Activated T-helper 2 cell treated with anti-CD3 and anti-CD28 coated beads, Interferon-gamma antibody, Interleukin-2, Interleukin-4, amounts not matched to agents 10 μg/mL and 5 μg/mL and 100 μg/mL, durations not matched to agents 14 hours and 24 hours and 36 hours (primary cell): ENCODE data around the gene BACH1. TPM values are rescaled to one million over a fixed set of nuclear protein-coding genes. Genes with fewer than 3 reads are reported as not detected.

Source experiments
- DNase-seq: peaks from one replicate; pipeline ENCODE4 v3.0.0; 2021; ENCODE audit warnings: low spot score
- H3K27ac Mint-ChIP-seq: one replicate; pipeline ENCODE4 v1.8.0; 2021; ENCODE audit warnings: mixed read lengths
- H3K27me3 Mint-ChIP-seq: one replicate; pipeline ENCODE4 v1.8.0; 2021; ENCODE audit warnings: low read depth, mixed read lengths
- H3K36me3 Mint-ChIP-seq: one replicate; pipeline ENCODE4 v1.8.0; 2021; ENCODE audit warnings: low read depth, mixed read lengths
- H3K4me1 Mint-ChIP-seq: one replicate; pipeline ENCODE4 v1.8.0; 2021; ENCODE audit warnings: low read depth, mixed read lengths
- H3K4me3 Mint-ChIP-seq: one replicate; pipeline ENCODE4 v1.8.0; 2021; ENCODE audit warnings: low read depth, mild to moderate bottlenecking, moderate library complexity, mixed read lengths
- H3K9me3 Mint-ChIP-seq: one replicate; pipeline ENCODE4 v1.8.0; 2021; ENCODE audit warnings: mixed read lengths
- intact Hi-C: fragments of 100-400 bp; cut with micrococcal nuclease; formaldehyde crosslinking; loops from one replicate; pipeline ENCODE4 v1.15.1; 2023
- total RNA-seq: library from RNA; stranded (reverse); gene quantifications from 2 replicates; pipeline ENCODE4 v1.2.3, GENCODE V29; 2022

BACH1 gene
- total RNA-seq, 1 donor from 2014 or later = 37.9 TPM

DNA sequence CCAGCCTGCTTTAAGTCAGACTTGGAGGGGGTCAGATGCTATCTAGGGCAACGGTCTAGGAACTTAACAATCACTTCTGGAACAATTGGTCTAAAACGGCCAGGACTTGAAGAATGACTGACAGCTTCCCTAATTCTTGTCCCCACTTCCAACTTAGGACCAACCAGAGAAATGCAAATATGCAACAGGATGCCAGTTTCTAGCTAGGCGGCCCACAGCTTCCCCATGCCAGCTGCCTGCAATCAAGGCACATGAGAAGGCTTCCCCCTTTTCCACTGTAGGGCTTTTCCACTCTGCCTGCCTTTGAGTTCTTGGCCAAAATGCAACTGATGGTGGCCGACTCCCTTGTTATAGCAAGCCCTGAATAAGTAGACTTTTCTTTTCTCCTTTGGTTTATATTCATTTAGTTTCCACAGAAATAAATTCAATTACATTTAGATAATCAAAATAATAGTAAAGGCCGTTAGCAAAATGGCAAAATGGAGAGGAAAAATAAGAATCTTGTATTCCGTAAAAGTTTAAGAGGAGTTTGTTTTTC, 80.9 kb downstream of the BACH1 start:
- Mint-ChIP-seq H3K36me3 (no peaks in the 10 kb centered on the region), H3K27ac (no peak overlapping the region), H3K27me3 (no peaks in the 10 kb centered on the region), H3K4me1 (peaks cover 8% of the 10 kb centered on the region), H3K4me3 (no peak overlapping the region), H3K9me3 (no peaks in the 10 kb centered on the region)
- no peak for DNase-seq
- intact Hi-C loops = no loop called here

DNA sequence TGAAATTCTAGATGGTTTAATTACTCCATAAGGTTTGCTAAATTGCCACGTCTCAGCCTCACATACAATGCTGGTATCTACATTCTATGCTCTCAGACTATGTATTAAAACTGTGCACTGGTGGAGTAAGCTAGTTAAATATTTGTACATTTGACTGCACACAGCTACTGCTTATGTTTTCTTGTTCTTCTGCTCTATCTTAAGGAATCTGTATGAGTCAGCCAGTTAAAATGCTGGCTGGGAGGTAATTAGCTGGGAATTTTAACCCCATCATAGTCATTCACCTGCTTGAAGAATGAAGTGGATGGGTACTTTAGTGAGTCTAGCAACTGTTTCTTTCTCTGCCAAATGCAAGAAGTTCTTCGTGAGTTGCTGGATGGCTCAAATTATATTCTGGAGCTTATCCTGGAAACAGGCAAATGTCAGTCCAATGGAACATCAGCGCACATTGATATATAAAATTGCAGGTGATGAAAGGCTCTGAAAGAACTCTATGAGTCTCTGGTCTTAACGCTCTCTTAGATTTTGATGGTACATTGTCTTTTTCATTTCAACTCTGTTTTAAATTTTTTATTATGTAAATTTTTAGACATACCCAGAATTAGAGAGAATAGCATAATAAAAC, 83.4 kb downstream of the BACH1 start:
- intact Hi-C loops = no loop called here
- no peak overlapping the region for H3K27ac Mint-ChIP-seq
- H3K27me3 Mint-ChIP-seq = no peaks in the 10 kb centered on the region
- no peaks in the 10 kb centered on the region for H3K9me3 Mint-ChIP-seq
- no peak overlapping the region for H3K4me3 Mint-ChIP-seq
- H3K4me1 Mint-ChIP-seq = no peaks in the 10 kb centered on the region
- no peak for DNase-seq
- H3K36me3 Mint-ChIP-seq = no peaks in the 10 kb centered on the region

DNA sequence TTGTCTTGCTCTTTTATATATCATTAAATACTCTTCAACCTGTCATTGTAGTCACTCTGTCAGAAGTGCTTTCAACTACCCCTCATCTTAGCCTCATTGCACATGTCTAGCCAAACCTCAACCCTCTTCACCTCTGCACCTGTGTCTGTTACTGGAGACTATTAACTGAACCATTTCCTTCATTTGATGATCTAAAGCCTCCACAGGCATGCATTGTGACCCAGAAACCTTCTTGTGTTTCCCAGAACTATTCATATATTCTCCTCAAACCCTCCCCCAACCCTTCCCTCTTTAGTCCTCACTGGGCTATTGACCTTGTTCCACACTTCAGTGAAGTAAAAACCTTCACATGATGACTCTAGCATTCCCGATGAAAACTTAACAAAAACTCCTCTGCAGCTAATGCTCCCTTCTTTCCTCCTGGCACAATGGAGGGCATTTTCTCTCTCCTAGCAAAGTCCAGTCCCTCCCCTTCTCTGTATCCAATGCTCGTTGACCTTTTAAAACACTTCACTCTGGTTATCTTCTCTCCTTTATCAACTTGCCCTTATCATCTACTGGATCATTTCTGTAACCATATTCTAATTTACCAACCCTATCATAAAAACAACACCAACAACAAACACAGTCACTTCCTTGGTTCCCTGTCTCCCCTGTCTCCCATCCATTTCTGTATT, 86.1 kb downstream of the BACH1 start:
- no peaks in the 10 kb centered on the region for H3K4me1 Mint-ChIP-seq
- no peaks in the 10 kb centered on the region for H3K36me3 Mint-ChIP-seq
- no peak overlapping the region for H3K27ac Mint-ChIP-seq
- H3K4me3 Mint-ChIP-seq = no peak overlapping the region
- H3K27me3 Mint-ChIP-seq = no peaks in the 10 kb centered on the region
- no peaks in the 10 kb centered on the region for H3K9me3 Mint-ChIP-seq
- intact Hi-C loops = no loop called here
- no peak for DNase-seq

DNA sequence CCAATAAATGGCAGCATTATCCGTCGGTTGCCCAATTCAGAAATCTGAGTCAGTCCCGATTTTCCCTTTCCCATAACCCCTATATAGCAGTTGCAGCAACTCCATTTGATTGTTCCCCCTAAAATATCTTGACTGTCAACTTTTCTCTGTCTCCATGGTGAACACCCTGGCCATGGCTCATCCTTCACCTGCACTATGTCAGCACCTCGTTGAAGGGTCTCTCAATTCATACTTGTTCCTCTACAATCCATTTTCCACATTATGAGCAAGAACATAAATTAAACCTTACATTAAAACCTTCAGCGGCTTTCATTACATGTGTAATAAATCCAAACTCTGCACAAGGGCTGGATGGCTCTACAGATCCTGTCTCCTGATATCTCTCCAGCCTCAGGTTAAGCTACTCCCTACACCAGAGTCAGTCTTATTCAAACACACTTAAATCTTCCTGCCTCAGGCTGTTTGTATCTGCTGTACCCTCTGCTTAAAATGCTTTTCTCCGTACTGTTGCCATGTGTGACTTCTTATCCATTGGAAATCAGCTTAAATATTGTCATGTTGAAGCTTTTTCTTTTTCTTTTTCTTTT, 87.3 kb downstream of the BACH1 start:
- Mint-ChIP-seq H3K27ac (no peak overlapping the region), H3K4me3 (no peak overlapping the region), H3K9me3 (no peaks in the 10 kb centered on the region), H3K4me1 (no peaks in the 10 kb centered on the region), H3K27me3 (no peaks in the 10 kb centered on the region), H3K36me3 (no peaks in the 10 kb centered on the region)
- no peak for DNase-seq
- intact Hi-C loops = no loop called here

DNA sequence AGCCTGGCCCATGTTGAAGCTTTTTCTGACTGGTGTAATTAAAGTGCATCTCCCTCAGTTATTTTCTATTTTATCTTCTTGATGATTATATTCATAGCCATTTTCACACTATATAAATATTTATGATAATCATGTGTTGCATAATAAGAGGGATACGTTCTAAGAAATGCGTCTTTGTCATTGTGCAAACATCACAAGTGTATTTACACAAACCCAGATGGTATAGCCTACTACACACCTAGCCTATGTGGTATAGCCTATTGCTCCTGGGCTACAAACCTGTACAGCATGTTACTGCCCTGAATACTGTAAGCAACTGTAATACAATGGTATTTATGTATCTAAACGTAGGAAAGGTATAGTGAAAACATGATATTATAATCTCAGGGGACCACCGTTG, 88.1 kb downstream of the BACH1 start:
- Mint-ChIP-seq H3K9me3 (no peaks in the 10 kb centered on the region), H3K36me3 (no peaks in the 10 kb centered on the region), H3K4me1 (no peaks in the 10 kb centered on the region), H3K4me3 (no peak overlapping the region), H3K27me3 (no peaks in the 10 kb centered on the region), H3K27ac (no peak overlapping the region)
- intact Hi-C loops = no loop called here
- no peak for DNase-seq

DNA sequence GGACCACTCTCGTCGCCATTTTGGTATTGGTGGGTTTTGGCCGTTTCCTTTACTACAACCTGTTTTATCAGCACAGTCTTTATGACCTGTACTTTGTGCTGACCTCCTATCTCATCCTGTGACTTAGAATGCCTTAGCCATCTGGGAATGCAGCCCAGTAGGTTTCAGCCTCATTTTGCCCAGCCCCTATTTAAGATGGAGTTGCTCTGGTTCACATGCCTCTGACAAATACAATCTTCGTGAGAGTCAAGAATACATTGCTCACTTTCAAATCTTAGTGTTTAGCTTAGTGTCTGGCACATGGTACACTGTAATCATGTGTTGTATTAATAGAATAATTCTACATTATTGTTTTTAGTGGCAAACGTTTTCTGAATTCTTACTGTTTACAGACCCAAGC, 88.9 kb downstream of the BACH1 start:
- H3K27me3 Mint-ChIP-seq = no peaks in the 10 kb centered on the region
- intact Hi-C loops = no loop called here
- no peaks in the 10 kb centered on the region for H3K4me1 Mint-ChIP-seq
- DNase-seq = no peak
- H3K4me3 Mint-ChIP-seq = no peak overlapping the region
- H3K9me3 Mint-ChIP-seq = no peaks in the 10 kb centered on the region
- H3K27ac Mint-ChIP-seq = no peak overlapping the region
- no peaks in the 10 kb centered on the region for H3K36me3 Mint-ChIP-seq

DNA sequence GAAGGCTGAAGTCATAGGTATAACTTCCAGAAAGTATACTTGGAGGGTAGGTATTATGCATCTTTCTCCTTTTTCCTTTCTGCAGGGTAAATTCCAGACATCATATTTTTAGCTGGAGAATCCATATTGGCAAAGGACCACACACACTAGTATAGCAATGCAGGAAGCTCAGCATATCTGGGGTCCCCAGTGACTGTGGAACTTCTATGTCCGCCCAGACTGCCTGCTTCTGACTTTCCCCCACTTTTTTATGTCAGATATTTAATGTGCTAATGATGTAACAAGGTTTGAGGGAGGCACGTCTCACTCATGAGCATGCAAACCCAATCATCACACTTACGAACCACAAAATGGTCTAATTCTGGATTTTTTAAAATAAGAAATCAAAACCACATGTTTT, 90.4 kb downstream of the BACH1 start:
- Mint-ChIP-seq H3K4me1 (no peaks in the 10 kb centered on the region), H3K9me3 (no peaks in the 10 kb centered on the region), H3K4me3 (no peak overlapping the region), H3K27me3 (no peaks in the 10 kb centered on the region), H3K27ac (no peak overlapping the region), H3K36me3 (no peaks in the 10 kb centered on the region)
- intact Hi-C loops = no loop called here
- no peak for DNase-seq

DNA sequence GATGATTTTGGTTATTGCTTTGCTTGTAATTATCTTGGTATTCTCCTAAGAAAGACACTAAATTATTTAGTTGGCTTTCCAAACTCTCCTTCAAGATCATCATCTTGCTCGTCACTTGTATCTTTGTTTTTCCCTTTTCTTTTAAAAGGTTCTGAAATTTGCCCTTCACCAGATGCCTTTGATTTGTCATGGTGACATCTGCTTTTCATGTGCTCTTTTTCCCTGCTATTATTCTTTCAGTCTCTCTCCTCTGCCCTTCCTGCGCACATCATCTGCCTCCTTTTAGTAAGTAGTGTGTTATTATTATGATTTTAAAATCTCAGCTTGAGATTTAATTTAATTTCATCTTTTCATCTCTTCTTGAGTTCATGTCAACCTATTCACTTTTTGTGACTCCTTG, 92.1 kb downstream of the BACH1 start:
- H3K9me3 Mint-ChIP-seq = no peaks in the 10 kb centered on the region
- no peaks in the 10 kb centered on the region for H3K36me3 Mint-ChIP-seq
- H3K27me3 Mint-ChIP-seq = no peaks in the 10 kb centered on the region
- no peak overlapping the region for H3K27ac Mint-ChIP-seq
- DNase-seq = no peak
- intact Hi-C loops = no loop called here
- no peaks in the 10 kb centered on the region for H3K4me1 Mint-ChIP-seq
- H3K4me3 Mint-ChIP-seq = no peak overlapping the region

DNA sequence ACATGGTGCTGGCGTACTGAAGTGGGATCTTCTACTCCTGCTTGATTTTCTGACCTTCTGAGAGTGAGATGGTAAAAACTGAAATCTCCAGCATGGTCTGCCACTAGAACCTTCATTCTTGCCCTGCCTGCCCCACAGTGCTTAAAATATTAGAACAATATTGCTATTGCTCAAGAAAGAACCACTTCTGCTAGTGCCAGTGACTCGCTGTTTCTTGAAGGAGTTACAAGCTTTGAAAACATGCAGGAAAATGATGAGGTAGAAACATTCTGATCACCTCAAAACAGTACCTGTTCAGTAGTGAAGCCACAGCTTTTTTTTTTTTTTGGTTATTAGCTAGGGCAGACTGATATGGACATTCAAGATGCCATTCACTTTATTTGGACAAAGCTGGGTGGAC, 95.3 kb downstream of the BACH1 start:
- Mint-ChIP-seq H3K4me3 (no peak overlapping the region), H3K9me3 (peaks cover 6% of the 10 kb centered on the region), H3K27ac (no peak overlapping the region), H3K4me1 (no peaks in the 10 kb centered on the region), H3K27me3 (no peaks in the 10 kb centered on the region), H3K36me3 (no peaks in the 10 kb centered on the region)
- no peak for DNase-seq
- intact Hi-C loops = no loop called here

Other genes with a start within 250 kb of the BACH1 start
- 366 and 387 TPM in 2 replicates for gene CCT8, start 225.3 kb upstream of the BACH1 start, total RNA-seq
- gene MAP3K7CL, start 168.3 kb upstream of the BACH1 start, total RNA-seq = 3.3 and 3.9 TPM in 2 replicates